PFSK-1 (cell line): ENCODE results near the gene CLCN7.

Source experiments
- FOXP2 ChIP-seq: optimal IDR thresholded peaks from 2 replicates; pipeline ENCODE3; 2011; ENCODE audit warnings: borderline replicate concordance, control low read depth, inconsistent platforms; ENCODE audit not compliant: insufficient read depth; ENCODE audit errors: extremely low read length, extremely low read depth
- POLR2AphosphoS5 ChIP-seq: IDR thresholded peaks from 2 replicates; pipeline ENCODE4 v1.6.1; 2012; ENCODE audit warnings: low read depth, mild to moderate bottlenecking, control low read depth, low read length, moderate library complexity
- REST ChIP-seq, 2 experiments: IDR thresholded peaks; 2 replicates each; pipeline versions ENCODE4 v1.6.1 to v1.8.0; 2011 to 2012; ENCODE audit warnings: low read depth in 2 of 2, low read length in 2 of 2, control low read depth in 1 of 2, inconsistent platforms in 1 of 2, mild to moderate bottlenecking in 1 of 2, moderate library complexity in 1 of 2; ENCODE audit not compliant: insufficient read depth in 1 of 2
- SIN3A ChIP-seq: IDR thresholded peaks from 2 replicates; pipeline ENCODE4 v1.6.1; 2012; ENCODE audit warnings: mild to moderate bottlenecking, low read length, moderate library complexity, borderline replicate concordance; ENCODE audit not compliant: insufficient read depth
- TAF1 ChIP-seq: IDR thresholded peaks from 2 replicates; pipeline ENCODE4 v1.6.1; 2012; ENCODE audit warnings: low read length, control low read depth, borderline replicate concordance; ENCODE audit not compliant: insufficient read depth

Gene CLCN7

DNA sequence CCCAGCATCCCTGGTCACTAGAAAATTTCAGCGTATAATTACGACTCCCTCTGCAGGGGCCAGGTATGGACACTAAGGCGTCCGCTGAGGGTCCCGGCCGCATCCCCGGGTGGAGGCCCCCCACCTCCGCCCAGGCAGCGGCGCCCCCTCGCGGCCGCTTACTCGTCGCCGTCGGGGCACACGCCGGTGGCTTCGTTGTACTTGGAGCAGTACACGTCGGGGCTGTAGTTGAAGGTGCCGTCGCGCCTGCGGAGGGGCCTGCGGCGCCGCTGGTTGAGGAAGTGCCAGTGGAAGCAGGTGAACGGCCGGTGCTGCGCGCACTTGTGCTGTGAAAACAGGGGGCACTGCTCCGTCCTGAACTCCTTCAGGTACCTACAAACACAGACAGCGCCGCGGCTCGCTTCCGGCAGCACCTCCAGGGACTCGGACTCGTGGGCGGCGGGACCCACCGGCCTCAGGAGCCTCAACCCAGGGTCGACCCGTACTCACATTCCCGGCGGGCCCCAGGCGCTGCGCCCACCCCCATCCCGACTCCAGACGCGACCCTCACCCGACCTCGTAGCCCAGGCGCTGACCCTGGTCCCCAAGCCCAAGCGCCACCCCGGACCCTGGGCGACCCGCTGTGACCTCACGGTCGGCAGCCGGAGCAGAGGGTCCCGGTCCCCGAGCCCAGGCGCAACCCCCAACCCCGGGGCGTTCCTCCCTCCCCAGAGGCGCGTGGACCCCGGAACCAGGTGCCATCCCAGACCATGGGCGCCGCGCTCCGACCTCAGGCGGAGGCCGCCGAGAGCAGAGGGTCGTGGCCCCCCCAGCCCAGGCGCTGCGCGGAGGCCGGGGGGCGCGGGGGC is 60.9 kb downstream of the CLCN7 start:
- TF ChIP-seq FOXP2 = no peak
- TF ChIP-seq TAF1 = no peak
- TF ChIP-seq REST (IDR thresholded peaks at IDR 0.05; ENCODE audit: insufficient read depth in 1 of 2, low read depth in 2 of 2, low read length in 2 of 2) = no peak
- no peak for TF ChIP-seq SIN3A
- TF ChIP-seq POLR2AphosphoS5 = no peak

DNA sequence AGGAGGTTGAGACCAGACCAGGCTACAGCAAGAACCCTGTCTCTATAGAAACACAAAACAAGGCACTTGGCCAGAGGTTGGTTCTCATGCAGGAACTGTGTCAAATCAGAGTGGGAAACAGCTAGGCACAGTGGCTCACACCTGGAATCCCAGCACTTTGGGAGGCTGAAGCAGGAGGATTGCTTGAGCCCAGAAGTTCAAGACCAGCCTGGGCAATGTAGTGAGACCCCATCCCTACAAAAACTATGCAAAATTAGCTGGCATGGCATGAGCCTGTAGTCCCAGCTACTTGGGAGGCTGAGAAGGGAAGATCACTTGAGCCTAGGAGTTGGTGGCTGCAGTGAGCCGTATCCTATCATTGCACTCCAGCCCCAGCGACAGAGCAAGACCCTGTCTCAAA is 62.0 kb downstream of the CLCN7 start:
- TF ChIP-seq TAF1 (no peak), SIN3A (no peak), POLR2AphosphoS5 (no peak), REST (IDR thresholded peaks at IDR 0.05; ENCODE audit: insufficient read depth in 1 of 2, low read depth in 2 of 2, low read length in 2 of 2) (no peak), FOXP2 (no peak)

DNA sequence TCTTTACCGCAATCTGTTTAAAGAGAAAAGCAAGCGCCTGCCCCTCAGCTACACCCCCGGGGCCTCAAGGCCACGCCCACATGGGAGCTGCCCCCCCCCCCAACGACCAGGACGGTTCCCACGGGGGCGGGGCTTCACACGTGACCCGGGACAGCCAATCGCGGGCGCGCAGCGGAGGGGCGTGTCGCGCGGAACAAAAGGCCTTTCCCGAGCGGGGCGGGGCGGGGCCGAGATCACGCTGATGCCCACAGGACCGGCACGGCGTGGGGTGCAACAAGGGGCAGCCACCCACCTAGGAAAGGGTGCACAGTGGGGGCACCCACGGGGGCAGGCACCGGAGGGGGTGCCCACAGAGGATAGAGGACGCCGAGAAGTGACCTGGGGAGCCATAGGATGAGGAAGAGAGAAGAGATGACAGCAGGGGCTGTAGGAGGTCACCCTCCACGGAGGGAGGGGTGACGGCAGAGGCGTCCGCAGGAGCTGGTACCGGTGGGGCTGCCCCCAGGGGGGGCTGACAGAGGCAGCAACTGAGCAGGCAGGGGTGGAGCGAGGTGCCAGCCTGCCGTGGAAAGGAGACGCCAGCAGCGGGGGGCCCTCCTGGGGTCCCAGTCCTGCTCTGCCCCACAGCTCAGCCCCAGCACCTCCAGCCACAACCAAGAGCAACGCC is 66.5 kb downstream of the CLCN7 start:
- TF ChIP-seq TAF1 (no peak), REST (IDR thresholded peaks at IDR 0.05; ENCODE audit: insufficient read depth in 1 of 2, low read depth in 2 of 2, low read length in 2 of 2) (no peak), SIN3A (no peak), FOXP2 (no peak), POLR2AphosphoS5 (no peak)

GRCh38 chr16:1407753-1408152 is 67.1 kb downstream of the CLCN7 start:
- TF ChIP-seq FOXP2 (no peak), TAF1 (no peak), REST (IDR thresholded peaks at IDR 0.05; ENCODE audit: insufficient read depth in 1 of 2, low read depth in 2 of 2, low read length in 2 of 2) (no peak), SIN3A (no peak), POLR2AphosphoS5 (no peak)
